ENCODE results near the gene THRB.

Gene THRB

DNA sequence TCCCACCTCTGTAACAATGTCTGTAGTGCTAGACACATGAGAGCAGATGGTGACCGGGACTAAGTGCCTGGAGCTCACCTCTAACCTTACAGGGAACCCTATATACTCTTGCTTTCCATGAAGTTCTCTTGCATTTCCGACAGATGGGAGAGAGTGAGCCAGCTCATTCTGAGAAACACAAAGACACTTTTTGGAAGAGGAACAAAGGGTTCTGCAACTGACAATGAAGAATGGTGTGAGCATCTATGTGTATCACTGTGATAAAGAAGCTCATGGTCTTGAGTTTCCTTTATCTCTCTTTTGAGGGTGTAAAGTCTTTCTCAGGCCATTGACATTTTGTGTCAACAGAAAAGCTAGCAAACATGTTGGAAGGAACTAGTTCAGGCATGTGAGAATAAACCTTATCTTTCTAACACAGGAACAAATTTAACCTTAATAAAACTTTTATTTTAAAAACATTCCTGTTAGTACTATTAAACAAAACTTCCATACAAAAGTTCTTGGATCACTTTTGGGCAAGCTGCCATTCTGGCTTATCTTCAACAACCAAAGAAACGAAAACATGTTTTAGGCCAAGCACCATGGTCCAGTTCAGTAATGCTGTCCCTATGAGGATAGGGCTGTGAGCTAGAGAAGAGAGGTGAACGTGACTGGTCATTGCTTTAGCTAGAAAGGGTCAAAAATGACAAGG is 142.7 kb downstream of the THRB start:
- no peak overlapping the region for H3K4me3 ChIP-seq (replicated peaks; ENCODE audit: low read depth, low read length)
- DNase-seq (ENCODE audit: low read depth): peak; percentile 61
- TF ChIP-seq, protein P1, sequence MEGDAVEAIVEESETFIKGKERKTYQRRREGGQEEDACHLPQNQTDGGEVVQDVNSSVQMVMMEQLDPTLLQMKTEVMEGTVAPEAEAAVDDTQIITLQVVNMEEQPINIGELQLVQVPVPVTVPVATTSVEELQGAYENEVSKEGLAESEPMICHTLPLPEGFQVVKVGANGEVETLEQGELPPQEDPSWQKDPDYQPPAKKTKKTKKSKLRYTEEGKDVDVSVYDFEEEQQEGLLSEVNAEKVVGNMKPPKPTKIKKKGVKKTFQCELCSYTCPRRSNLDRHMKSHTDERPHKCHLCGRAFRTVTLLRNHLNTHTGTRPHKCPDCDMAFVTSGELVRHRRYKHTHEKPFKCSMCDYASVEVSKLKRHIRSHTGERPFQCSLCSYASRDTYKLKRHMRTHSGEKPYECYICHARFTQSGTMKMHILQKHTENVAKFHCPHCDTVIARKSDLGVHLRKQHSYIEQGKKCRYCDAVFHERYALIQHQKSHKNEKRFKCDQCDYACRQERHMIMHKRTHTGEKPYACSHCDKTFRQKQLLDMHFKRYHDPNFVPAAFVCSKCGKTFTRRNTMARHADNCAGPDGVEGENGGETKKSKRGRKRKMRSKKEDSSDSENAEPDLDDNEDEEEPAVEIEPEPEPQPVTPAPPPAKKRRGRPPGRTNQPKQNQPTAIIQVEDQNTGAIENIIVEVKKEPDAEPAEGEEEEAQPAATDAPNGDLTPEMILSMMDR (IDR thresholded peaks at IDR 0.05; ENCODE audit: low read length, missing control alignments): no peak

DNA sequence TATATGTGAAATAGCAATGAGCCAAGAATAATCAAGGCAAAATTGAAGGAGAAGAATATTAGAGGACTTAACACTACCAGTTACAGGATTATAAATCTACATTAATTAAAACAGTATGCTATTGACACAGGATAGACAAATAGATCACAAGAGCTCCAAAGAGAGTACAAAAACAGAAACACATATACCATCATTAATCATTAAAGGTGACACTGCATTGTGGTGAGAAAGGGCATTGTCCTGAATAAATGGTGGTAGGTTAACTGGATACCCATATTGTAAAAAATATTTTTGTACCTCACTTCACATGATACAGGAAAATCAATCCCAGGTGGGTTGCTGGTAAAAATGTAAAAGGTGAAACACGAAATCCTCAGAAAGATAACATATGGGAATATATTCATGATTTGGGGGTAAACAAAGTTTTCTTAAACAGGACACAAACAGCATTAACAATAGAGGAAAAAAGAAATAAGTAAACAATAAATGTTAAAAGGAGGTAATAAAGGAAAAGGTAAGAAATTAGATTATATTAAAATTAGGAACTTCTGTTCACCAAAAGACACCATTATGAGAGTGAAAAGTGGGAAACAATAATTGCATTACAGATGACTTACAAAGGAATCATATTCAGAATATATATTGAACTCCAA is 145.2 kb downstream of the THRB start:
- DNase-seq (ENCODE audit: low read depth): no peak
- no peak overlapping the region for H3K4me3 ChIP-seq (replicated peaks; ENCODE audit: low read depth, low read length)
- TF ChIP-seq, protein P1 (IDR thresholded peaks at IDR 0.05; ENCODE audit: low read length, missing control alignments): no peak

DNA sequence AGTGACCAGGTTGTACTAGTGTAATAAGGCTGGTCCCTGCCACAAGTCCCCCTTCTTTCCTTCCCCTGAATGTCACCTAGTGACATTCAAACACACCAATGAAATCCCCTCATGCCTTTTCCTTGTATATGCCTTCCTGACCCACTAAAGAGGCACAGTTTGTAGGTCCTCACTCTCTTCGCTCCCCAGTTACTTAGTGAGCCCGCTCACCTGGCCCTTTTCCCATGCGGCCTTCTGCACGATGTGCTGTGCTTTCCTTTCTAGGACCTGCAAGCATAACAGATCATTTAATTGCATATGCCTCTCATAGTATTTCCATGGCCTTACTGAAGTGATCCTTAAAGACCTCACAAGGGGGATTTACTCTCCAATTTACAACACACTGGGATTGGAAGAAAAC is 146.3 kb downstream of the THRB start:
- TF ChIP-seq, protein P1 (IDR thresholded peaks at IDR 0.05; ENCODE audit: low read length, missing control alignments): no peak
- no peak overlapping the region for H3K4me3 ChIP-seq (replicated peaks; ENCODE audit: low read depth, low read length)
- no peak for DNase-seq (ENCODE audit: low read depth)

DNA sequence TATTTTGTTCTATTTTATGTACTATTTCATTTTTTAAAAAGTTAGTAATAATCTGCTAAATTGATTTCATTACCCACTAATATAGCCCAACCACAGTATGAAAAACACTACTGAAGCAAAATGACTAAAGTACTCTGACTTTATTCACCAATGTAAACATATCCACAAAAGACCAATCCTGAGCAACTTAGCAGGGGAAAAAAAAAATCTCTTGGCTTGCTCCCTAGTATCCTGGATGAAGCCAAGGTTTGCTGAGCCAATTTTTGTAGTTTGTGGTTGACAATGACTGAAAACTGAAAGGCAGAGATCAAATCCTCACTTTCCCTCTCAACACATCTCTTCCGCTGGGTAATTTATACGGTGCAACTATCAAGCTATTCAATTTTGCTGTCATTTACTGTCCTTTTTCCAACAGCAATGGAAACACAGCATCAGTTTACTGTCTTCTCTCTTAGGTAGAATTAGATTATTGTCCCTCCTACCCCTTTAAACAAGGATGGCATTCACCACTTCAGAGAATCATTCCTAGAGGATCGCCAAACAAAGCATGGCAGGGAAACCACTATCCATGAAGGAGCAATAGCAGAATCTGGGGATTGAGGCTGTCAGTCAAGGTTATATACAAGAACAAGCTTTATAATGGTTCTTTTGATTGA is 149.7 kb downstream of the THRB start:
- TF ChIP-seq, protein P1 (IDR thresholded peaks at IDR 0.05; ENCODE audit: low read length, missing control alignments): no peak
- DNase-seq (ENCODE audit: low read depth): no peak
- H3K4me3 ChIP-seq (replicated peaks; ENCODE audit: low read depth, low read length): no peak overlapping the region

DNA sequence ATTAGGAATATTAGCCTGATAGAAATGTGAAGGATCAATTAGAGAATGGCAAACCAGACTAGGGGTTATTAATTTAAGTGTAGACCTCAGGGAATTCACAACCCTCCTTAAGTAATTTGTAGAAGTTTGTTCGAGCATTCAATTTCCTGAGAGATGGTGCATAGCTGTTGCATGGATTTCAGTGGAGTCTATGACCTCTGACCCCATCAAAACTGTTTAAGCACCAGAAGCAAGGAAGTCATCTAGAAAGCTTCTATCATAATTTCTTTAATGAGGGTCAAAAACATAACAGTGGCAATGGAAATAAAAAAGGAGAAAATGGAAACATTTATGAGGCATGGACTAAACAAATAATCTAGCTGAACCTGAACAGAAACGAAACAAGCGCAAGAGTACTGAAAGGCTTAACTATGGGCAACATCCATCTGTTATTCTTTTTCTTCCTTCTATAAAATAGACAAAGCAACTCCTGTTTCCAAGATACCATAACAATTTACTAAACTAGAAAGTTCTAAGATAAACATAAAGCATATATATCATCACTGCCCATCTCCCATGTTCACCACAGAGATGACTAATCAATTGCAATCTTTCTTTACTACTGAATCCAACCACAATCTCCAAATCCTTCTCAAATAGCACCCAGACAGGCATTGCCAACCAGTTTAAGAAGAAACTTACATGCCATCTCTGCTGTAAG is 151.4 kb downstream of the THRB start:
- TF ChIP-seq, protein P1 (IDR thresholded peaks at IDR 0.05; ENCODE audit: low read length, missing control alignments): no peak
- no peak overlapping the region for H3K4me3 ChIP-seq (replicated peaks; ENCODE audit: low read depth, low read length)
- DNase-seq (ENCODE audit: low read depth): no peak

DNA sequence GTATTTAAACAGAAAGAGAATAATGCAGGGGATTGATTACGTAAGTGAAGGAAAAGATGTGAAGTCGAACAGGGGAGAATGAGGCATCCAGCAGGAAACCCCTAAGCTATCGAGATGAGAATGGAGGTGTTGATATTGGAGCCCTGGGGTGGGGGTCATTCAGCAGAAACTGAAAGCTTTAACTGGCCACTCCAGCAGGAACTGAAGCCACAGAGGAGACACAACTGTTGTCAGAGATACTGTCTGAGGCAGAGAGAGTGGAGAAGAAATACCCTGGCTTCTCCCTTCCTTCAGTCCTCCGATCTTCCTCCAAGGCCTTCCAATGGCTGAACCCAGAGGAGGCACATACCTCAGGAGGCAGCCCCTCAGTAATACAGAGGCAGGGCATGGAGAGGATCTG is 152.4 kb downstream of the THRB start:
- H3K4me3 ChIP-seq (replicated peaks; ENCODE audit: low read depth, low read length): no peak overlapping the region
- no peak for DNase-seq (ENCODE audit: low read depth)
- TF ChIP-seq, protein P1 (IDR thresholded peaks at IDR 0.05; ENCODE audit: low read length, missing control alignments): no peak

Measured in fibroblast of pulmonary artery (primary cell).